NK-92 (cell line): Measurements from ENCODE around the gene INSYN1.

Experiments
- DNase-seq: peaks from one replicate; lab custom pipeline; 2025; ENCODE audit not compliant: unreplicated experiment; lab: John Stamatoyannopoulos, UW

The INSYN1 gene

DNA sequence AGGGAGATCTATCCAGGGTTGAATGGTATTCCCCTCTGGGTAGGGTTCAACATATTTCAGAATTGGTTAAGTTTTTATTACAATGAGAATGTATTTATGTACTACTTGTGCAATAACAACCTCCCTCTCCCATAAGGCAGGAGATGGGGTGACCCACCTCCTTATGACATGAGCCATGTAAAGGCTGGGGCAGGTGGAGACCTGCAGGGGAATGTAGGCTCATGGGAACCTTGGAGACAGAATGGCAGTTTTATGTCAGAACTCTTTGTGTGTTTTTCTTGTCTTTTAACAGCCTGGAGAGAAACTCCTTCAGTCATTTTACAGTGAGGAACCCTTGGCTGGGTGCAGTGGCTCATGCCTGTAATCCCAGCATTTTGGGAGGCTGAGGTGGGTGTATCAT lies 24.6 kb upstream of the INSYN1 start:
- no peak for DNase-seq

GRCh38 chr15:73773428-73773827 lies 20.3 kb upstream of the INSYN1 start:
- no peak for DNase-seq

DNA sequence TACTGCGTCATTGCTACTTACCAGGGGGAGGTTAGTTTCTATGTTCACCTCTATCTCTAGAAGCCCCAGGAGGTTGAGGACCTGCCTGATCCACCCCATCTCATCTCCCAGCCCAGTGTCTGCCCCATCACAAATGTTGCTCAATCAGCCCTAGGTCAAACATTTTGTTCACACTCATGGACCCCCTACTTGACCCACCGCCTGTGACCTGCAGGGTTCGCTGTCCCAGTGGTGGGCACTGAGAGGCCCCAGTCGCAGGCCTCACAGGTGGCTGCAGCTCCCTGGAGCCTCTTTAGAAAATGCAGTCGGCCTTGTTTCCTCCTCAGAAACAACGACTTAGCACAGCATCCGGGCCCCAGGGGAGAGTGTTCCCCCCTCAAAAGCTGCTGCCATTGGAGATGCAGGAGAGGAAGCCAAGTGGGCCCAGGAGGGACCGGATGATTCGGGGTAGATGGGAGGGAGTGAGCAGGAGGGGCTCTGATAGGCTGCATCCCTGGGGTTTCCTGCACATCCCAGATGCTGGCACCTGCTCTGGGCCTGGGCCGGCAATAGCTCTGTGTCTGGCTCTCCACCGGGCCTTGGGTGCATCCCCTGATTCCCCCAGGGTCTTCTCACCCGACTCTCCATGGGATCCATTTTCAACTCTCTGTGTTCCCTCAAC lies 18.4 kb upstream of the INSYN1 start:
- no peak for DNase-seq

DNA sequence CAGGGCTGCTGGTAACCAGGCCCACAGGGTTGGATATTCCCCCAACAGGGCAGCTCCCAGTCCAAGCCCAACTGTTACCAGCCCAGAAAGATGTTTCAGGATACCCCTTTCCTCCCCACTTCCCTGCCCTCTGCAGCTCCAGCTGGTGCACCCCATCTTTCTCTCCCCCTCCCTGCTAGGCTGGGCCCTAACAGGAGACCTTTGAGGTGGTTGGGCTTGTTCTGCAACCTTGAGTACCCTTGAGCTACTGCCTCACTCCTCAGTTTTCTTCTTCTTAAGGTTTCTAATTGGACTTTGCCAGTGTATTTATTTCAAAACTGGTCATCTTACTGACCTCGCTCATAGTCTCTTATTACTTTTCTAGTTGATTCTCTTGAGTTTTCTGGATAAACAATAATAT lies 16.9 kb upstream of the INSYN1 start:
- no peak for DNase-seq

DNA sequence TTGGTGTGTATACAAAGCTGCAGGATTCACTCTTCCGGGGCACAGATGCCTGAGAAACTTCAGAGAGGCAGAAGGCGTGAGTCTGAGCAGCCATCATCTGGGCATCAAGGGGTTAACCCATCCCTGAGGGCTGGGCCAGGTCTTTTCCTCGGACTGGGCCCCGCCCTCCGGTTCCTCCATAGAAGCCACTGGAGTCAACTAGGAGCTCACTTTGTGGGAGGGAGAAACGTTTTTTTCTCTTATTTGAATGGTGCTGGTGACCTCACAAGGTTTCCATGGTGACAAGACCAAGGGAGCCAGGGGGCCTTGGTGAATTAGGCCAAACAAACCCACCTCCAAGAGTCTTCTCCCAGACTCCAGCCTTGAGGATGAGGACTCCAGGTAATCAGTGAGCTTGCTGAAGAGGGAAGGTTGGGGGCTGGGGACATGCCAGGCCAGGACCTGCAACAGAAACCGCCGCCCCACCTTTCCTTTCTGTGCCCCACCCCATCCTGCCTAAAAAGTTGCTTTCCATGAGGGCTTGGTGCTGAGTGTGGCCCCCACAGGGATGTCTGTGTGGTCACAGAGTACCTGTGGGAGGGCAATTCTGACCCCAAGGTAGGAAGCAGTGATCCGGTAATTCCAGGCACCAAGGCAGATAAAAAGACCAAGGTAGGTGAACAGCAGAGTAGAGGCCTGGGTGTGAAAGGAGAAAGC lies 14.8 kb upstream of the INSYN1 start:
- no peak for DNase-seq

DNA sequence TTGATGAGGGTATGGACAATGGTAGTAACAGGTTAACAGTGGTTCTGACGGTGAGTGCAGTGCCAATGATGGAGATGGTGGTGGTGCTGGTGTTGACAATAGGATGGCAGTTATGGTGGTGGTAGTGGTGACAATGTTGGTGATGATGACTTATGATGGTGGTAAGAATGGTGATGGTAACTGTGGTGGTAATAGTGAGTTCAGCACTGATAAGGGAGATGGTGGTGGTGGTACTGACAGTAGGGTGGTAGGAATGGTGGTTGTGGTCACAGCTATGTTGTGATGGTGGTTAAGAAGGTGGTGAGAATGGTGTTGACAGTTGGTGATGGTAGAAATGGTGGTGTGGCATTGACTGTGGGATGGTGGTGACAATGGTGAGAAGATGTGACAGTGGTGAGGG lies 13.4 kb upstream of the INSYN1 start:
- DNase-seq, result no peak

GRCh38 chr15:73765778-73766177 lies 12.6 kb upstream of the INSYN1 start:
- no peak for DNase-seq

- no peak for DNase-seq
Measured at GRCh38 chr15:73763931-73764330, 10.8 kb upstream of the INSYN1 start.

DNA sequence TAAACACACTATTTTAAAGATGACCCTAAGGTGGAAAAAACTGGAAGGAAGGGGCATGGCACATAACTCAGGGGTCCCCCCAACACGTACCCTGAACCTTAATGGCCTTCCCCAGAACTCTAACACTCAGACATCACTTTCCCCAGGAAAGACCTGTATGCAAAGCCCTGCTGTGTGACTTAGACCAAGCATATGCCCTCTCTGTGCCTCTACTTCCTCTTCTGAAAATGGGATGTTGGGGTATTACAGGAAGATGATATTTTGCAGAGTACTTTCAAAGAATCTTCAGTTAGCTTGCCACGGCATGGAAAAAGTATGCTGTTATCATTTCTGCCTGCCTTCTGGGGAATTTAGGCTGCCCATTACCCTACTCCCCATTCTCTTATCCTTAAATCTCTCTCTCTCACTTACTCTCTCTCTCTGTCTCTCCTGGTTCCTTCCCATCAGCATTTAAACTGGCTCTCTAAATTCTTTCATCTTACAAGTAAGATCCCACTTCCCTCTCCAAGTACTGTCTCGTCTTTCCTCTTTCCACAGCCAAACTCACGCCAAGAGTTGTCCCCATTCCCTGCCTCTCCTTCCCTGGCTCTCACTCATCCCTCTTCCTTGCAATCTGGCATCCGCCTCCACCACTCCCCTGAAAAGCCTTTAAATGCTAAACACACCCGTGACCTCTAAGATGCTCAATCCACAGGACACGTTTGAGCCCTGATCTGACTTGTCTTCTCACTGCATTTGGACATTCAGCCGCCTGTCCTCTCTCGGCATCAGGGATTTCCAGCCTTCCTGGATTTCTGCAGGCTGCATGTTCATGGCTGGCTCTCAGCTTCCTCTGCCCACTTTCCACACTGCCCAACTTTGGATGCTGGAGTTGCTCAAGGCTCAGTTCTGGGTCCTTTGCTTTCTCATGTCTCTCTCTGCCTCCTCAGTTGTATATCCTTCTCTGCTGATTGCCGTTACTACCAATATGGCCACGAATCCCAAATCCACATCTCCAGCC lies 7.5 kb upstream of the INSYN1 start:
- DNase-seq, result no peak

GRCh38 chr15:73758461-73758860 lies 5.3 kb upstream of the INSYN1 start:
- no peak for DNase-seq

DNA sequence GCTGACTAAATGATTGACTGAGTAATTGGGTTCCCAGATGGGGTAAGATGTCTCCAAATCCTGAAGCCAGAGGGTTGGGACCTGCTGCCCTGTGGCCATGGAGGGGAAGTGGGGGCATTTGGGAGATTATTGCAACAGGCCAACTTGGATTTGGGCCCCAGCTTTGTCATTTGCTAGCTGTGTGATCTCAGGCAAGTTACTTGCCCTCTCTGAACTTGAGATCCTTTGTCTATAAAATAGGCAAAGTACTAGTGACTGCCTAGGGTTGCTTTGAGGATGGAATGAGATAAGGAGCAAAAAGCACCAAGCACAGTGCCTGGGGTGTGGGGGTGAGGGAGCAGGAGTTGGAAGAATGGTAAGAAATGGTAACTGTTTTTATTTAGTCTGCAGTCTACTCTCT lies 4.4 kb upstream of the INSYN1 start:
- no peak for DNase-seq

DNA sequence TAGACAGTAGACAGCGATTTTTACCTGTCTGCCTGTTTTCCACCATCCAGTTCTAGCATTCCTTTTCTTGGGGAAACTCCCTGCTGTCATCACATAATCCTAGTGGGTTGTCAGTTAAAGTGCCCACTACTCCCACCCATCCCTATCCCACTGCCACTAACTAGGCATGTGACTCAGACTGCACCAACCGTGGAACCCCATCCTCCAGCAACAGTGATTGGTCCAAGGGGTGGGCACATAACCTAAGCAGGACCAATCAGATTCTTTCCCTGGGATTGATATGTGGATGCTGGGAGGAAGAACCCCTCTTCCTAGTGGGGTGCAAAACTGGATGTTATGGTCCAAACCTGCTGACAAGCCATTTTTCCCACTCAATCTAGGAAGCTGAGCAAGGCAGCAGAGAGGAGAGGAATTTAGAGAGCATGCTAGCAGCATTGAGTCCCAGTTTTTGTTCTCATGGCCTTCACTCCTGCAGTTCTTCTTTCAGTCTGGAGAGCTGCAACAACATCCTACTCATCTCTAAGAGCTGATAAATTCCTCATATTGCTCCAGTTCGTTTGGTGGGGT lies 3.9 kb upstream of the INSYN1 start:
- DNase-seq, result no peak

GRCh38 chr15:73756390-73756789 lies 3.2 kb upstream of the INSYN1 start:
- DNase-seq, result no peak

DNA sequence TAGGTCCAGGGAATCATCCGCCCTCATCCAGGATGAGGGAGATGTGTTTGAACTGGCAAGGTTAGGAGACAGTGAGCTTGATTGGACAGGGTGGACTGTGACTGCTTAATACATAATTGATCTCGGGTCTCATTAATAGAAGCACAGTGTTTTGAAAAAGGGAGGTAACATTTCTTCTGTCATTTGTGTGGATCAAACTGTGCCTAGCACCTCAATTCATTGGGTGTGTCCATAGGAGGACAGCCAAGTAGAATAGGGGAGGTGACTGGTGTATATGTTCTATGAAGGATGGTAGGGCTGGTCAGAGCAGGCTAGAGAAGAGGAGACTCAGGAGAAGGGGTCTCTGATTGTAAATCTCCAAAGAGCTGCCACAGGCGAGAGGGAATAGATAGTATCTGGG lies 2.8 kb upstream of the INSYN1 start:
- DNase-seq, result no peak

- no peak for DNase-seq
Measured at GRCh38 chr15:73755481-73755880, 2.3 kb upstream of the INSYN1 start.

DNA sequence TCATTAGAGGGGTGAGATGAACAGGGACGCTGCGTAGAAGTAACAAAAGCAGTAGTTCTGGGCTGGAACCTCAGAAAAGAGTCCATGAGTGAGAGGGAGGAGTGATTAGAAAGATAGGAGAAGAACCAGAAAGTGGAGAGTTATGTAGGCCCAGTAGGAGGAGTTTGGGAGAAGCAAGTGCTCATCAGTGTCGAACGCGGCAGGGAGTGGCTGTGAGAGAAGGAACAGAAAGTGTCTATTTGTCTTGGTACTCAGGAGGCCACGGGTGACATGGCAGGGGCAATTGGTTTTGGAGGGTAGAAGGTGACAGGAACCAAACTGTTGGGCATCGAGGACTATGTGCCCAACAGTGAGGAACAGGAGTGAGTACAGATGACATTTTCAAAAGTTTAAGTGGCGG lies 1.3 kb upstream of the INSYN1 start:
- DNase-seq, result no peak

GRCh38 chr15:73752806-73753193 lies 351 bp downstream of the INSYN1 start:
- no peak for DNase-seq

DNA sequence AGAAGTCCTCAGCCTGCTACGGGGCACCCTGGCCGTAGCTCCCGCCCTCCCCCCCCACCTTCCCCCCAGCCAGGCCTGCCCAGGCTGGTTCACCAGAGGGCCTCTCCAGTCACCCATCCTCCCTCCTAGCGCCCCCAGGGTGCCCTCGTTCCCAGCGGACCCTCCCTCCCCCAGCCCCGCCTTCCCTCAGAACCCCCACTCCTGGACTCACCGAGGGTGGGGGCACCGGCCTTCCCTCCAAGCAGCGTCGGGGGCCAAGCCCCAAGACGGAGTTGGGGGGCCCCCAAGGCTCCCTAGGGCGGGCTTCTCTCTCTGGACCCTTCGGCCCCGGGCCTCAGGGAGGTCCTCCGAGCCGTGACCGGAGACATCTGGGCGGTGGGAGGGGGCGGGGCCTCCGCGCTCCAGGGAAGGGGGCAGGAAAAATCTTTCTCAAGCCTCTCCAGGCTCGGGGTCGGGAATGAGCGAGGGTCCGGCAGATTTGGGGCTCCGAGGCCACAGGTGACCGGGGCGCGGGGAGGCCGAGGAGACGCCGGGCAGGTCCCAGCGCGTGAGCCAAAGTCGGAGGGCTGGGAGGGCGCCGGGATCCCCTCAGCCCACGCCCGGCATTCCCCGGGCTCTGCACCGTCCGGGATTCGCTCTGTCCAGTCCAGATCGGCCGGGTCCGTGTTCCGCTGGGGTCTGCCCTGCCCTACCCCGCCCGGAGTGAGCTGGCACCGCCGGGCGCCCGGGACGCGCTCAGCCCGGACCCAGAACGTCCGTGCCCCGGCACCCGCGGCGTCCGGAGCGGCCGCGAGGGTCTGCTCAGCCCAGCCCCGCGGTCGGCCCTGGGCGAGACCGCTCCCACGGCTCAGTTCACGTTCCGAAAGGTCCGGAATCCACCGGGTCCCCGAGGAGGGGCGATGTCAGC lies 999 bp downstream of the INSYN1 start:
- no peak for DNase-seq

DNA sequence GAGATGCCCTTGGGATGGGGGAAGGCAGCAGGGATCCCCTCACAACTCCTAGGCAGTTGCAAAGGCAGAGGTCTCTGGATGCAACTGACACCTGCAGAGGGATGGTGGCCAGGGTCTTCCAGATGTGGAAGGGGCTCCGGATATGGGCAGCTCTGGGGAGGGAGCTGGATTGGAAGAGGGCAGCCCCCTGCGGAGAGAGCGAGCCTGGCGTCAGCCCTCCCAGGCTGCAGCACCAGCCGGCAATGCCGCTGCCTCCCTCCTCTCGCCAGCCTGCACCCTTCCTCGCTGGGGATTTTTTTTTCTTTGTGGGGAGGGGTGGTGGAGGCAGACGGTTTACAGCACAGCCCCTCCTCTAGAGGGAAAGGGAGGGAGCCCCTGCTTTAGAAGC lies 1.6 kb downstream of the INSYN1 start:
- DNase-seq, result no peak

GRCh38 chr15:73750951-73751350 lies 2.2 kb downstream of the INSYN1 start:
- no peak for DNase-seq
